Measurements from ENCODE around the gene CREB5.

- TF ChIP-seq CTCF (IDR thresholded peaks at IDR 0.05 in 4 of 5, conservative IDR thresholded peaks at IDR 0.05 in 1 of 5) (no peak), POLR2A (IDR thresholded peaks at IDR 0.05) (no peak)
These were observed 231.4 kb downstream of the CREB5 start for GRCh38 chr7:28643584-28644340.

All from gastrocnemius medialis (tissue), 4 donors.